Panc1 (cell line): ENCODE data around the gene ATRNL1. TPM values are rescaled to one million over a fixed set of nuclear protein-coding genes. Genes with fewer than 3 reads are reported as not detected.
"Not testable (repeated sequence)": the region's sequence is repeated elsewhere in the genome, so short reads cannot be mapped to it uniquely, and the experiment has no call there.

Source experiments
- ATAC-seq: fragments of 200-7000 bp; cut with Tn5 transposase; 2 replicates; pipeline ENCODE4 v1.9.1; 2020; ENCODE audit warnings: mild to moderate bottlenecking, moderate library complexity
- BruUV-seq: library from RNA; stranded (reverse); fragments of 400-500 nt; replicated peaks from 2 replicates; lab custom pipeline; 2021; lab: Mats Ljungman, UMichigan
- CTCF ChIA-PET: fragments of 300-600 bp; sonication (Branson Sonifier 250); formaldehyde crosslinking; loops from one replicate; lab custom pipeline; 2022; ENCODE audit warnings: antibody characterized with exemption; lab: Charles Lee
- POLR2A ChIA-PET: fragments of 300-600 bp; sonication (Branson Sonifier 250); formaldehyde crosslinking; loops from one replicate; lab custom pipeline; 2022; ENCODE audit warnings: antibody characterized with exemption; lab: Charles Lee
- DNase-seq: peaks from one replicate; pipeline ENCODE4 v3.0.0-alpha.2; 2010; ENCODE audit warnings: low read depth, low spot score
- H3K27ac ChIP-seq: 2 replicates; pipeline ENCODE4 v1.5.1; 2011; ENCODE audit warnings: mild to moderate bottlenecking, low read length, inconsistent platforms
- H3K27me3 ChIP-seq: fragments of 200-500 bp; sonication (Bioruptor generic); 2 replicates; pipeline ENCODE4 v1.6.0; 2014; ENCODE audit warnings: low read length, inconsistent platforms; ENCODE audit not compliant: control insufficient read depth, insufficient read depth
- H3K36me3 ChIP-seq: fragments of 200-500 bp; sonication (Bioruptor generic); 2 replicates; pipeline ENCODE4 v1.5.1; 2014; ENCODE audit warnings: inconsistent platforms, mild to moderate bottlenecking, low read length, moderate library complexity; ENCODE audit not compliant: control insufficient read depth, insufficient read depth
- H3K4me1 ChIP-seq: 2 replicates; pipeline ENCODE4 v1.5.1; 2011; ENCODE audit warnings: inconsistent platforms, mild to moderate bottlenecking, low read length, moderate library complexity; ENCODE audit not compliant: control insufficient read depth, insufficient read depth
- H3K4me3 ChIP-seq, 2 experiments: 2 replicates each; pipeline ENCODE4 v1.5.1; 2011 to 2012; ENCODE audit warnings: low read depth in 2 of 2, low read length in 2 of 2, mild to moderate bottlenecking in 2 of 2, inconsistent platforms in 1 of 2, moderate library complexity in 1 of 2
- H3K9me3 ChIP-seq: fragments of 200-500 bp; sonication (Bioruptor generic); 2 replicates; pipeline ENCODE4 v1.5.1; 2014; ENCODE audit warnings: low read depth, mild to moderate bottlenecking, inconsistent platforms, low read length, moderate library complexity; ENCODE audit not compliant: control insufficient read depth, insufficient read depth
- CTCF ChIP-seq: fragments of 450-650 bp; IDR thresholded peaks from 2 replicates; pipeline ENCODE4 v1.5.1; 2017; ENCODE audit warnings: mild to moderate bottlenecking
- POLR2AphosphoS5 ChIP-seq: IDR thresholded peaks from 2 replicates; pipeline ENCODE4 v1.6.1; 2012; ENCODE audit warnings: mild to moderate bottlenecking, low read depth, low read length, moderate library complexity
- REST ChIP-seq, 2 experiments: IDR thresholded peaks; 2 replicates each; pipeline ENCODE4 v1.6.1; 2011 to 2012; ENCODE audit warnings: low read depth in 2 of 2, control low read depth in 1 of 2, low read length in 1 of 2, mild to moderate bottlenecking in 1 of 2, moderate library complexity in 1 of 2; ENCODE audit not compliant: insufficient read depth in 1 of 2
- SIN3A ChIP-seq: IDR thresholded peaks from 2 replicates; pipeline ENCODE4 v1.6.1; 2012; ENCODE audit warnings: low read depth, mild to moderate bottlenecking, low read length, moderate library complexity, borderline replicate concordance; ENCODE audit not compliant: insufficient read depth
- TCF7L2 ChIP-seq: IDR thresholded peaks from 2 replicates; pipeline ENCODE4 v1.6.1; 2011; ENCODE audit warnings: mild to moderate bottlenecking, low read depth, low read length, inconsistent platforms
- in situ Hi-C: cut with HindIII; loops from 2 replicates; pipeline ENCODE4 v1.10.0; 2016; ENCODE audit warnings: low sequenced_read_pairs, low pct_unique_long_range_greater_than_20kb
- intact Hi-C: fragments of 100-400 bp; cut with micrococcal nuclease; formaldehyde crosslinking; loops from one replicate; pipeline ENCODE4 v1.10.0; 2022; ENCODE audit not compliant: unreplicated experiment
- total RNA-seq: library from RNA; stranded (reverse); gene quantifications from one replicate; pipeline ENCODE4 v1.2.1, GENCODE V29; 2021; ENCODE audit not compliant: unreplicated experiment

ATRNL1 gene
- total RNA-seq, 1 experiment from 2014 or later, result 17.1 TPM

- in situ Hi-C loops, result no loop called here
- POLR2A ChIA-PET, result interaction anchor here (0.5 kb wide), 1 partner anchor 1408 kb away, joined by 3 read pairs; no protein-coding TSS in a partner anchor
- no peak overlapping the region for H3K4me3 ChIP-seq
Observed at GRCh38 chr10:115239761-115240160, 146.6 kb downstream of the ATRNL1 start.

DNA sequence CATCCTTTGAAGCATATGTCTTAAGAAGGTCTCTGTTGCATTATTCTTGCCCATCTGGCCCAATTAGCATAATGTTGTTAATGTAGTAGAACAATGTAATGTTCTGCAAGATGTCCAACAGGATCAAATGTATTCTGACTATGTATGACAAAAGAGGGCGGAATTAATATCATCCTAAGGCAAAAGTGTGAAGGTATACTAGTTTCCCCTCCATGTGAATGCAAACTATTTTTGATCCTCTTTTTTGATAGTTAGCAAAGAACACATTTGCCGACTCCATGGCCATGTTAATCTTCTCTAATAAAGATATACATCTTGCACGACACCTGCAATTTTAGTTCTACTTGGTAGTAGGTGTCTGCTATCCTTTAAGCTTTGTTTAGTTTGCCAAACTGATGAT is 157.6 kb downstream of the ATRNL1 start:
- H3K27me3 ChIP-seq, result no peaks in the 10 kb centered on the region
- CTCF ChIA-PET, result no interaction called here
- DNase-seq, result no peak

More at GRCh38 chr10:115239761-115240160, 146.6 kb downstream of the ATRNL1 start:
- CTCF ChIA-PET, result no interaction called here
- intact Hi-C loops, result no loop called here
- H3K36me3 ChIP-seq, result no peaks in the 10 kb centered on the region
- BruUV-seq, result no TSS peak
- ATAC-seq (peak; percentile 26; the same call in 1 of the 2 replicates), DNase-seq (no peak)
- no peak overlapping the region for H3K27ac ChIP-seq
- TF ChIP-seq REST (IDR thresholded peaks at IDR 0.05; ENCODE audit: insufficient read depth in 1 of 2, low read depth in 2 of 2, low read length in 1 of 2), result no peak
- TF ChIP-seq TCF7L2, result no peak
- no peak for TF ChIP-seq SIN3A
- H3K9me3 ChIP-seq, result no peaks in the 10 kb centered on the region
- H3K4me1 ChIP-seq, result no peaks in the 10 kb centered on the region
- no peaks in the 10 kb centered on the region for H3K27me3 ChIP-seq

DNA sequence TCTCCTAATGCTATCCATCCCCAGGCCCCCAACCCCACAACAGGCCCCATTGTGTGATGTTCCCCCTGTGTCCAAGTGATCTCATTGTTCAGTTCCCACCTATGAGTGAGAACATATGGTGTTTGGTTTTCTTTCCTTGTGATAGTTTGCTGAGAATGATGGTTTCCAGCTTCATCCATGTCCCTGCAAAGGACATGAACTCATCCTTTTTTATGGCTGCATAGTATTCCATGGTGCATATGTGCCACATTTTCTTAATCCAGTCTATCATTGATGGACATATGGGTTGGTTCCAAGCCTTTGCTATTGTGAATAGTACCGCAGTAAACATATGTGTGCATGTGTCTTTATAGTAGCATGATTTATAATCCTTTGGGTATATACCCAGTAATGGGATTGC is 160.6 kb downstream of the ATRNL1 start:
- CTCF ChIA-PET, in situ Hi-C loops, DNase-seq, H3K9me3 ChIP-seq, H3K27ac ChIP-seq, H3K27me3 ChIP-seq, ATAC-seq, POLR2A ChIA-PET, intact Hi-C loops, BruUV-seq, H3K4me3 ChIP-seq, H3K36me3 ChIP-seq, H3K4me1 ChIP-seq: not testable (repeated sequence)

More for the DNA sequence above, 157.6 kb downstream of the ATRNL1 start:
- Histone ChIP-seq H3K27ac (no peak overlapping the region), H3K9me3 (no peaks in the 10 kb centered on the region), H3K4me3 (no peak overlapping the region), H3K36me3 (no peaks in the 10 kb centered on the region), H3K4me1 (no peaks in the 10 kb centered on the region)
- ATAC-seq, result no peak
- in situ Hi-C loops, result no loop called here
- BruUV-seq, result no TSS peak
- intact Hi-C loops, result no loop called here
- TF ChIP-seq POLR2AphosphoS5, result no peak
- no peak for TF ChIP-seq TCF7L2
- TF ChIP-seq CTCF, result no peak
- TF ChIP-seq REST (IDR thresholded peaks at IDR 0.05; ENCODE audit: insufficient read depth in 1 of 2, low read depth in 2 of 2, low read length in 1 of 2), result no peak
- TF ChIP-seq SIN3A, result no peak
- POLR2A ChIA-PET, result no interaction called here
